Calu3 (cell line): ENCODE data around the gene IL22RA1. TPM values are rescaled to one million over a fixed set of nuclear protein-coding genes. Genes with fewer than 3 reads are reported as not detected.

Experiments used
- BruUV-seq: library from RNA; stranded (reverse); fragments of 400-500 nt; replicated peaks from 2 replicates; lab custom pipeline; 2021; lab: Mats Ljungman, UMichigan
- CTCF ChIA-PET: fragments of 300-600 bp; sonication (Branson Sonifier 250); formaldehyde crosslinking; loops from one replicate; lab custom pipeline; 2022; ENCODE audit warnings: antibody characterized with exemption; lab: Charles Lee
- DNase-seq: peaks from one replicate; pipeline ENCODE4 v3.0.0; 2022
- H3K27ac Mint-ChIP-seq: one replicate; pipeline ENCODE4 v1.8.0; 2022; ENCODE audit warnings: mixed read lengths; ENCODE audit not compliant: unreplicated experiment
- H3K27me3 Mint-ChIP-seq: one replicate; pipeline ENCODE4 v1.8.0; 2022; ENCODE audit warnings: mixed read lengths; ENCODE audit not compliant: unreplicated experiment
- H3K36me3 Mint-ChIP-seq: one replicate; pipeline ENCODE4 v1.8.0; 2022; ENCODE audit warnings: mild to moderate bottlenecking, moderate library complexity, mixed read lengths; ENCODE audit not compliant: insufficient read depth, unreplicated experiment
- H3K4me1 Mint-ChIP-seq: one replicate; pipeline ENCODE4 v1.8.0; 2022; ENCODE audit warnings: mild to moderate bottlenecking, low read depth, mixed read lengths; ENCODE audit not compliant: unreplicated experiment
- H3K4me3 Mint-ChIP-seq: one replicate; pipeline ENCODE4 v1.8.0; 2022; ENCODE audit warnings: mild to moderate bottlenecking, low read depth, moderate library complexity, mixed read lengths; ENCODE audit not compliant: unreplicated experiment
- H3K9me3 Mint-ChIP-seq: one replicate; pipeline ENCODE4 v1.8.0; 2022; ENCODE audit warnings: low read depth, mixed read lengths; ENCODE audit not compliant: unreplicated experiment
- CTCF ChIP-seq: fragments of 200-600 bp; IDR thresholded peaks from one replicate; pipeline ENCODE4 v1.8.0; 2022; ENCODE audit warnings: antibody characterized with exemption; ENCODE audit not compliant: unreplicated experiment
- intact Hi-C: fragments of 100-400 bp; cut with micrococcal nuclease; formaldehyde crosslinking; loops from one replicate; pipeline ENCODE4 v1.10.0; 2022; ENCODE audit not compliant: unreplicated experiment
- total RNA-seq: library from RNA; stranded (reverse); gene quantifications from 2 replicates; pipeline ENCODE4 v1.2.3, GENCODE V29; 2022

Gene IL22RA1
- total RNA-seq, 1 experiment from 2014 or later = 1.3 TPM

GRCh38 chr1:24138476-24139221 lies 4.3 kb downstream of the IL22RA1 start:
- DNase-seq = no peak
- TF ChIP-seq CTCF = no peak
- no TSS peak for BruUV-seq
- no peak overlapping the region for H3K4me3 Mint-ChIP-seq
- no peaks in the 10 kb centered on the region for H3K27me3 Mint-ChIP-seq
- peaks cover 5% of the 10 kb centered on the region for H3K36me3 Mint-ChIP-seq
- peaks cover 2% of the 10 kb centered on the region for H3K4me1 Mint-ChIP-seq
- H3K27ac Mint-ChIP-seq = no peak overlapping the region
- no peaks in the 10 kb centered on the region for H3K9me3 Mint-ChIP-seq
- CTCF ChIA-PET = no interaction called here
- intact Hi-C loops = no loop called here

- BruUV-seq = no TSS peak
- CTCF ChIA-PET = no interaction called here
- H3K4me1 Mint-ChIP-seq = no peaks in the 10 kb centered on the region
- H3K36me3 Mint-ChIP-seq = no peaks in the 10 kb centered on the region
- intact Hi-C loops = no loop called here
- no peak overlapping the region for H3K4me3 Mint-ChIP-seq
- no peaks in the 10 kb centered on the region for H3K9me3 Mint-ChIP-seq
- no peak for TF ChIP-seq CTCF
- no peaks in the 10 kb centered on the region for H3K27me3 Mint-ChIP-seq
- H3K27ac Mint-ChIP-seq = no peak overlapping the region
- DNase-seq = no peak
Measured at GRCh38 chr1:24136956-24137539, 5.9 kb downstream of the IL22RA1 start.

DNA sequence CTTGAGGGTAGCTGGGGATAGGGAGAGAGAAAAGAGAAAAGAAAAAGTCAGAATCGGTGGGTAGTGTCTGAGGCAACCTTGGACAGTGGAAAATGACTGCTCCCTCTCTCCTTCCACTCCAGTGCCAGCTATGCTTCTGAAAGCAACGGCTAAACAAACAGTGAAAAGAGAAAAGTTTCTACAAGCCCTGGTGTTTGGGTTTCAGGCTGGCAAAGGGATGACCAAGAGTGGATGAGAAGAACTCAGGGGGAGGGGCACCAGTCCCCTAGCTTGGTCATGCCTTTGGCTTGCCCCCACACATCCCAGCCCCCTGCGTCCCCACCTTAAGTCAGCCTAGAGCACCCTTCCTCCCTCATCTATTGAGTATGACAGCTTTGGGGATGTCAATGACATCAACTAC lies 8.6 kb downstream of the IL22RA1 start:
- no peak for TF ChIP-seq CTCF
- BruUV-seq = no TSS peak

DNA sequence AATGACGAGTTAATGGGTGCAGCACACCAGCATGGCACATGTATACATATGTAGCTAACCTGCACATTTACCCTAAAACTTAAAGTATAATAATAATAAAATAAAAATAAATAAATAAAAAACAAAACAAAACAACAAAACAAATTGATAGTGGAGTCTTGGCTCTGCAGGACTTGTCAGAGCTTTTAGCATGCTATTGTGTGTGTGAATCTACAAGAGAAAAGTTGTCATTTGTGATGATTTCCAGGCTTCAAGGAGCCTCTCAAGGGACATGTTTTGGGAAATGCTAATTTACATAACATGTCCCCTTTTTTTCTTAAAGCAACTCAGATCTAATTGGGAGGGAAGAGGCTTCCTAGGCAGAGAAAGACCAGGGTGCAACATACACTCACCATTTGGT lies 9.1 kb downstream of the IL22RA1 start:
- TF ChIP-seq CTCF = no peak
- DNase-seq = no peak
- Mint-ChIP-seq H3K27ac (no peak overlapping the region), H3K4me3 (no peak overlapping the region), H3K36me3 (peaks cover 4% of the 10 kb centered on the region), H3K9me3 (peaks cover 11% of the 10 kb centered on the region), H3K27me3 (no peaks in the 10 kb centered on the region), H3K4me1 (peaks cover 6% of the 10 kb centered on the region)
- intact Hi-C loops = no loop called here
- CTCF ChIA-PET = no interaction called here
- no TSS peak for BruUV-seq

More for the DNA sequence above, 8.6 kb downstream of the IL22RA1 start:
- CTCF ChIA-PET = no interaction called here
- no peak for DNase-seq
- H3K4me3 Mint-ChIP-seq = no peak overlapping the region
- peaks cover 6% of the 10 kb centered on the region for H3K9me3 Mint-ChIP-seq
- peaks cover under 1% of the 10 kb centered on the region for H3K4me1 Mint-ChIP-seq
- no peak overlapping the region for H3K27ac Mint-ChIP-seq
- peaks cover 3% of the 10 kb centered on the region for H3K36me3 Mint-ChIP-seq
- intact Hi-C loops = no loop called here
- no peaks in the 10 kb centered on the region for H3K27me3 Mint-ChIP-seq
